AML-193 (cell line): ENCODE measurements around the gene MCUR1.
"Not testable (repeated sequence)": the region's sequence is repeated elsewhere in the genome, so short reads cannot be mapped to it uniquely, and the experiment has no call there.

Source experiments
- DNase-seq, 2 experiments: peaks; one replicate each; lab custom pipeline; 2025; lab: John Stamatoyannopoulos, UW

Gene MCUR1

DNA sequence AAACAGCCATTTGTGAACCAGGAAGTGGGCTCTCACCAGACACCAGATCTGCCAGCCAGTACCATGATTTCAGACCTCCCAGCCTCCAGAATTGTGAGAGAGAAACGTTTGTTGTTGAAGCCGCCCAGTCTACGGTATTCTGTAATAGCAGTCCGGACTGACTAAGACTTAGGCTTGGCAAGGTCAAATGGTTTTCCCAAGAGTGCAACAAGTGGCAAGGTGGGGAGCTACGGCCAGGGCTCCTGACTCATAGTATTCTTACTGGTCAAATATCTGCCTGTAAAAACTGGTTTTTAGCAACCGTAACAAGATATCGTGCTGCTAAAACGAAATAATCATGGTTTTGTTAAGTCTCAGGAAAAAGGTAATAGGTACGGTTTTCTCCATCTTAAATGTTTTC lies 37.8 kb downstream of the MCUR1 start:
- no peak for DNase-seq

DNA sequence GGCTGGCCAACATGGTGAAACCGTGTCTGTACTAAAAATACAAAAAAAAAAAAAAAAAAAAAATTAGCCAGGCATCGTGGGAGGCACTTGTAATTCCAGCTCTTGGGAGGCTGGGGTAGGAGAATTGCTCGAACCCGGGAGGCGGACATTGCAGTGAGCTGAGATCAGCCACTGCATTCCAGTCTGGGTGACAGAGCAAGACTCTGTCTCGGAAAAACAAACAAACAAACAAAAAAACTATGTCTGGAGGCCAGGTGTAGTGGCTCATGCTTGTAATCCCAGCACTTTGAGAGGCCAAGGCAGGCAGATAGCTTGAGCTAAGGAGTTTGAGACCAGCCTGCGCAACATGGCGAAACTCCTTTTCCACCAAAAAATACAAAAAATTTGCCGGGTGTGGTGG lies 38.9 kb downstream of the MCUR1 start:
- not testable (repeated sequence) for DNase-seq

DNA sequence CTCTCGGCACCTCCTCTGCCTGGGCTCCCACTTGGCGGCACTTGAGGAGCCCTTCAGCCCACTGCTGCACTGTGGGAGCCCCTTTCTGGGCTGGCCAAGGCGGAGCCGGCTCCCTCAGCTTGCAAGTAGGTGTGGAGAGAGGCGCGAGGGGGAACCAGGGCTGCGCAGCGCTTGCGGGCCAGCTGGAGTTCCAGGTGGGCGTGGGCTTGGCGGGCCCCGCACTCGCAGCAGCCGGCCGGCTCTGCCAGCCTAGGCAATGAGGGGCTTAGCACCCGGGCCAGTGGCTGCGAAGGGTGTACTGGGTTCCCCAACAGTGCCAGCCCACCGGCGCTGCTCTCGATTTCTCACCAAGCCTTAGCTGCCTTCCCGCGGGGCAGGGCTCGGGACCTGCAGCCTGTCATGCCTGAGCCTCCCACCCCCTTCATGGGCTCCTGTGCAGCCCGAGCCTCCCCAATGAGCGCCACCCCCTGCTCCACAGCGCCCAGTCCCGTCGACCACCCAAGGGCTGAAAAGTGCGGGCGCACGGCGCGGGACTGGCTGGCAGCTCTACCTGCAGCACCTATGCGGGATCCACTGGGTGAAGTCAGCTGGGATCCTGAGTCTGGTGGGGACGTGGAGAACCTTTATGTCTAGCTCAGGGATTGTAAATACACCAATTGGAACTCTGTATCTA lies 41.9 kb downstream of the MCUR1 start:
- DNase-seq: not testable (repeated sequence)

DNA sequence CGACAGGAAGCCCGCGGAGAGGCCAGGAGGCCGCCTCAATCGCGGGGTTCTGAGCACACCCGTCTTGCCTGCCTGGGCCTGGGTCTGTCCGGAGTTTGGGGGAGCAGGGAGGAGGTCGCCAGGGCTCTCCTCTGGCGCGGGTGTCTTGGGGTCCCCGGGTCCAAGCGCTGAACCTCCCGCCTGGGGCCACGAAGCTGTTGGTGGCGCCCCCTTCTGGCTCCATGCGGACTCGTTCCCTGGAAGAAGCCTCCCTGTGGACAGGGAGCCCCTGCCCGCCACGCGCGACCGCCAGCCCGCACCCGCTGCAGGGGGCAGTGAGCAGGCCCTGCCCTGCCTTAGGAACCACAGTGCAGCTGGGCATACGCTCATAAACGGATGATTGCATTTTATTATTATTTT lies 44.7 kb downstream of the MCUR1 start:
- DNase-seq: no peak

DNA sequence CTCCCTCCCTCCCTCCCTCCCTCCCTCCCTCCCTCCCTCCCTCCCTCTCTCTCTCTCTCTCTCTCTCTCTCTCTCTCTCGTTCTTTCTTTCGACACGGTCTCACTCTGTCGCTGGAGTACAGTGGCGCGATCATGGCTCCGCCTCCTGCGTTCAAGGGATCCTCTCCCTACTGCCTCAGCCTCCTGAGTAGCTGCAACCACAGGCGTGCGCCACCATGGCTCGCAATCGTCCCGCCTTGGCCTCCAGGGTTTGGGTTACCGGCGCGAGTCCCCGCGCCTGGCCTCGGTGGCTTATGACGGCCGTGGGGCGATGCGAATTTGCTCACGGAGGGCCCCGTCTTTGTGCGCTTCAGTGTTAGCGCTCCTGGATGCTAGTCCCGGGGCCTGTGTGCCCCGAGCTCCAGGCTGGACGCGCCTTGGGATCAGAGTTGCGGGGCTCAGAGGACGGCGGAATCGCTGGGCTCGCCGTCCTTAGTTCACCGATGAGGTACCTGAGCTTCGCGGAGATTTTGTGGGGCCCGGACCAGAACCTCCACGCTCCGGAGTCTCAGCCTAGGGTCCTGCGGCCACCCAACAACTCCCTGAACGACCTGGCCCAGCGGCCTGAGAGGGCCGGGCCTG lies 45.2 kb downstream of the MCUR1 start:
- DNase-seq: no peak

DNA sequence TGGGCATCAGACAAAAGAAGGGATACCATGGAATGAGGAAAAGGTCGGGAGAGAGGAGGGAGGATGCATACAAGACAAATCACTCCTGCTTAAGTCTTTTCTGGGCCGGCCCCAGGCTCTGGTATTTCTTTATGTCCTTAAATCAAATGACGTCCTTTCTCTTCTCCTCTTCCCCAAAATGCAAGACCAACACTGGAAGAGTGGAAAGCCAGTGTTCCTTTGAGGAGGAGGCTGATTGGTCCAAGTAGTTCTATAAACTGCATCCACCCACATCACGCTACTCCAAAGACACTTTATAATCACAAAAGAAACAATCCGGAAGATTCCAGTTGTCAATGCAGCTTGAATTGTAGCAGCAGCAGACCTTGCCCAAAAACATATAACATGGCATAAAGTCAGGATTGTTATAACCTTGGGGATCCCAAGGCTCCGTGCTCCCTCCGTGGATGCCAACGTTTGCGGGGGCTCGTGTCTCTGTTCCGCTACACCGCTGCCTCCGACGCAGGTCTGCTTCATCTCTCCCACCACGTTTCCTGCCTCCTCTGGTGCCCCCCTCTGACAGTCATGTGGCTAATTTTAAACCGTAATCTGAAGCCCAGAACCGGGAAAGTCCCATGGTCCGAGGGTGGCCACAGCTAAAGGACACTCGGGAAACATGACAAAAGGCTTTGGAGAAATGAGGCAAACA lies 47.1 kb downstream of the MCUR1 start:
- DNase-seq: no peak

- DNase-seq: no peak
Observed at GRCh38 chr6:13766201-13766634, 48.1 kb downstream of the MCUR1 start.

- DNase-seq: no peak
Observed at GRCh38 chr6:13765570-13765969, 48.8 kb downstream of the MCUR1 start.

- DNase-seq: no peak
Observed at GRCh38 chr6:13764996-13765395, 49.4 kb downstream of the MCUR1 start.

GRCh38 chr6:13763740-13764381 lies 50.5 kb downstream of the MCUR1 start:
- no peak for DNase-seq

GRCh38 chr6:13762611-13763441 lies 51.5 kb downstream of the MCUR1 start:
- DNase-seq: peak; percentile 98

DNA sequence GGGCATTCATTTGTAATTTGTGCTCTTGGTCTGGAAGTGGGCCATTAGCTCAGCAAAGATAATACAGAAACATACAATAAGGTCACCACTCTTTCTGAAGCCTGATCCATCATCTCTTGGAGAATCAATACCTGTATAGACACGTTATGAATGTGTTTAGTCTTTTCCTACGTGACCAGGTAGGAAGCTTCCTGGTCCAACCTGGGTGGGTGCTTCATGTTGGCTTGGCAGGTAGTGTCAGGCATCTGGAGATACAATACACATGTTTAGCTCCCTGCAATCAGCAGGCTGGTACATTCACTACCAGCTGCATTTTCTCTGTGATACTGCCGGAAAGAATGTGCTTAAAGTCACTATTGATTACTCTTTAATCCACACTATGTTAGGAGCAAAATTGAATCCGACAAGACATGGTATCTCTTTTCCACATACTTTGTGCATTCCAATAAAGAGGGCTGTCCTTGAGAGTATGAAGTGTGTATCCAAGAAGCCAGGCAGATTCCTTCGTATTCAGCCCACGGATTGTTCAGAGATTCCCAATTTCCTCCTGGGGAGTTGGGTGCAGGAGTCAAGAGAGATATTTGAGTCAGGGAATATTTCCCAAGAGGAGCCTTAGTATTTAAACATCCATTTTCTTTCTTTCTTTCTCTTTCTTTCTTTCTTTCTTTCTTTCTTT lies 52.9 kb downstream of the MCUR1 start:
- no peak for DNase-seq

GRCh38 chr6:13760307-13761304 lies 53.8 kb downstream of the MCUR1 start:
- no peak for DNase-seq

DNA sequence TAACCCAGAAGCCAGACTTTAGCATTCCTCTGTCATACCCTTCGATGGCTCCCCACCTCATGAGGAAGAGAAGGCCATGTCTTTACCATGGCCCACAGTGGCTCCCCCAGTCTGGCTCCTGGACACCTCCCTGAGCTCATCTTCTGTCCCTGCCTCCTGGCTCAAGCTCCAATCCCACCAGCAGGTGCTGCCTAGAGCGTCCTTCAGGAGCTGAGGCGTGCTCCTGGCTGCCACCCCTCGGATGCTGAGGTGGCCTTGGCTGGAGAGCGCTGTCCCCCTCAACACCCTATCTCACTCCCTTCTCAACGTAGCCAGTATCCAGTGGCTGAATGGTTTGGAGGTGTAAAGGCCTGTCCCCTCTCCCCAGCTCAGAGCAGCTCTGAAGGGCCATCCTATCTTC lies 55.3 kb downstream of the MCUR1 start:
- no peak for DNase-seq

- no peak for DNase-seq
Observed at GRCh38 chr6:13754644-13755043, 59.7 kb downstream of the MCUR1 start.

- DNase-seq: no peak
Observed at GRCh38 chr6:13743736-13744127, 70.6 kb downstream of the MCUR1 start.

GRCh38 chr6:13742961-13743735 lies 71.2 kb downstream of the MCUR1 start:
- no peak for DNase-seq

DNA sequence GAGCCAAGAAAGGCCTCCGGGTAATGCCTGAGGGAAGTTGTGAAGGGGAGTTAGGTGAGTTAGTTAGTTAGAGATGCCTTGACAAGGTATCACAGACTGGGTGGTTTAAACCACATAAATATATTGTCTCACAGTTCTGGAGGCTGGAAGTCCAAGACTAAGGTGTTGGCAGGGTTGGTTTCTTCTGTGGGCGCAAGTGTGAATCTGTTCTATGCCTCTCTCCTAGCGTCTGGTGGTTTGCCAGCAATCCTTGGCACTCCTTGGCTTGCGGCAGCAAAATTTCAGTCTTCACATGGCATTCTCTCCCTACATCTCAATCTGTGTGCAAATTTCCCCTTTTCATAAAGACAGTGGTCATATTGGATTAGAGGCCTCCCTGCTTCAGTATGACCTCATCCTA lies 73.0 kb downstream of the MCUR1 start:
- DNase-seq: no peak
